GM19397 (cell line): ENCODE results near the gene CIP2A.
"Not testable (repeated sequence)": the region's sequence is repeated elsewhere in the genome, so short reads cannot be mapped to it uniquely, and the experiment has no call there.

Experiments
- ATAC-seq: cut with Tn5 transposase; IDR thresholded peaks from one replicate; pipeline ENCODE4 v1.9.1; 2021; ENCODE audit warnings: mild to moderate bottlenecking, moderate library complexity; ENCODE audit not compliant: unreplicated experiment

Gene CIP2A

DNA sequence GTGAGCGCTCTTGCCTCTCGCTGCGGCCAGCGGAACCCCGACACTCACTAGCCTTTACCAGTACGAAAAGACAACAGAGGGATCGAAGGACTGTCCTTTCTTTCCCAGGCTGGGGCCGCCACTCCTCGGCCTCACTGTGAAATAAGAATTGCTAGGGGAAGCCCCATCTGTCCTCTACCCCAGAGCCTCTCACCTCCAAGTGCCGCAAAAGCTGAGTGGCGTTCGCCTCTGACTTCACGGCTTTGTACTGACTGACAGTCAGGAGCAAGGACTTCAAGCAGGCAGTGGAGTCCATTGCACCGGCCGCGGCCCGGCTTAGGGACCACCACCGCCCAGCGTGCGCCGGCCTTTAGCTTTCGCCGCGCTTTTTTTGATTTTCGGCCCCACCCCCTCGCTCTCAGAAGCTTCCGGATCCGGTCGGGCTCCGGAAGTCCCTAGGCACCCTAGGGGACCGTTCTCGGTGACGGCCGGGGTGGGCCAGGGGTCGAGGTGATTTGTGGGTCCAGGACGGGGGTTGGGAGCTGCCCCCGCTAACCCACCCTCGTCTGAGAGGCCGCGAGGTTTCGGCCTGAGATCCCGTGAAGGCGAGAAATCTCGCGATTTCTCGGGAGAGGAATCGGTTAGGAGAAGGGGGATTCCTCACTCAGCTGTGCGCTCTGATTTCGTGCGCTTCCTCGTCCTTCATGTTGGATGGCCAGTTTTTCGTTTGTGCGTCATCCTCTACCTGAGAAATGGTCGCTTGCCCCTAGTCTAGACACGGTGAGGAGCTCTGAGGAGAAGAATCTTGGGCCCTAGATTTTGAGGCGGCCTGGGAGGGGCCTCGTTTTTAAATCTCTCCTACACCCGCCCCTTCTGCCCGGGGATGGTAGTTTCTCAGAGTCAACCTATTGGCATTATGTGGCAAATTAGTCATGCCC is at the start of gene CIP2A, which contains the start of gene DZIP3:
TSS of gene CIP2A (minus strand) at position 358 of the 917 bp plus-strand sequence. CDS start at position 295, 63 bp downstream.
TSS of gene DZIP3 (plus strand) at position 642 of the 917 bp plus-strand sequence. CDS start 15,685 bp downstream, outside the sequence.
- peak; percentile 97 for ATAC-seq

DNA sequence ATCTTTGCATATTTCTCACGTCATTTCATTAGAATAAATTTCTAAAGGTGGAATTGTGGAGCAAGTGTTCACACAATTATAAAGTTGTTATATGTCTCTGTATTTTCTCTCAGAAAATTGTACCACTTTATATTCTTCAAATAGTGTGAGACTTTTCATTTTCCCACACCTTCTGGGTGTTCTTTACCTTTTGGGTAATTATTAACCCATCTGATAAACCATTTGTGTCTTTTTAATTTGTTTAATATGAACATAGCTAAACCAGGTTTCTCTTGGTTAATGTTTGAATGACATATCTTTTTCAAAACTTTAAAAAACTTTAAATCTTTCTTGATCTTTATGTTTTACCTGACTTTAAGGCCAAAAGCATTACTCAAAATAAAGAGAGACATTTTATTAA is 40.7 kb upstream of the CIP2A start:
- ATAC-seq, result no peak

DNA sequence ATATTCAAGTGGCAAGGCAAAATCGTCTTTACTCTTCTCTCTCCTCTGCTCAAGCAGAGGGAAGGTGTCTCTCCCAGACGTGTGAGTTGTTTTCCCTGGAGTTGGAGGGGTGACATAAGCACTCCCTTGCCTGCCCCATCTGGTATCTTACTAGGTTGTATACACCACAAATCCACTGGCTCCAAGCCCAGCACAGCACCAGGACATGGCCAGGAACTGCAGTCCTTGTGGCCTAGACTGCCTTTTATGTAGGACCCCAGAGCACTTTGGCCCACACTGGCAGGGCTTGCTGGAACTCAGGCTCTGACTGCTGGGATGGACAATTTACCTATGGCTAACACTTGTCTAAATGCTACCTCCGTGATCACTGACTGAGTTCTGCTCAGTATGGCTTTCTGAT is 34.3 kb upstream of the CIP2A start:
- no peak for ATAC-seq

DNA sequence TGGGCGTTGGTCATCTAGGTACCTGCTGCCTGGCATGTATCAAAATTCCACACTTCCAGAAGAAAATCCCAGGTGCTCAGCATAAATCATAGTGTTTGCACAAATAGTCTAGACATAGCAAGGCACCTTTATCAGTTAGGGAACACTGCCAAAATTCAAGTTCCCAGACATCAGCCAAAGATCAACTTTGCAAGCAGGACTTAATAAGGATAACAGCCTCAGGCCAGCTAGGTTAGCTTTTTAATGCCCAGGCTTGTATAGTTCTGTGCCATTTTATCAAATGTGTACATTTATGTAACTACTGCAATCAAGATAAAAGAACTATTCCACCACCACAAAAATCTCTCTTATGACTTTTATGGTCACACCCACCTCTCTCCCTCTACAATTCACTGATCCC is 31.0 kb upstream of the CIP2A start:
- ATAC-seq, result no peak

DNA sequence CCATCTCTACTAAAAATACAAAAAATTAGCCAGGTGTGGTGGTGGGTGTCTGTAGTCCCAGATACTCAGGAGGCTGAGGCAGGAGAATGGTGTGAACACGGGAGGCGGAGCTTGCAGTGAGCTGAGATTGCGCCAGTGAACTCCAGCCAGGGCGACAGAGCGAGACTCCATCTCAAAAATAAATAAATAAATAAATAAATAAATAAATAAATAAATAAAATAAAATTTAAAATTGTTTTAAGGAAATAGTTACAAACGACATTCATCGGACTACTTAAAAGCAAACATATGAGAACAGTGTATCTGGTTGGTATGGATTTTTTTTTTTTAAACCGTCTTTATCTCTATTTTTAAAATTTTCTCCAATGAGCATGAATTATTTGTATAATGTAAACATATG is 26.9 kb upstream of the CIP2A start:
- not testable (repeated sequence) for ATAC-seq

DNA sequence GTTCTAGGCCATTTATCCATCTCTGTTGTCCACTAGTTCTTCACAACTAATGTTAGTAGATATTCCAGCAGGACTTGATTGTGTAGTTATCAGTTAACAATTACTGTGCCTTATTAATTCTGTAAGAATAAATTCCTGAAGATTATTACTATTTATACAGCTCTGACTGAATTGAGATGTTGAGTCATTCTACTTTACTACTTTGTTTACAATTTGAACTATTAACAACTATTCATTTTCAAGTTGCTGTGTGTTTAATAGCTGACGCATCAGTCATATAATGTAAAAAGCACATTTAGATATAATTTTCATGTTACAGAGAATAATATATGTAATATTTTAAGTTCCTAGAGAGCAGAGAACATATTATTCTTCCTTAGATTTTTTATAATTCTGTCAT is 21.4 kb upstream of the CIP2A start:
- no peak for ATAC-seq

DNA sequence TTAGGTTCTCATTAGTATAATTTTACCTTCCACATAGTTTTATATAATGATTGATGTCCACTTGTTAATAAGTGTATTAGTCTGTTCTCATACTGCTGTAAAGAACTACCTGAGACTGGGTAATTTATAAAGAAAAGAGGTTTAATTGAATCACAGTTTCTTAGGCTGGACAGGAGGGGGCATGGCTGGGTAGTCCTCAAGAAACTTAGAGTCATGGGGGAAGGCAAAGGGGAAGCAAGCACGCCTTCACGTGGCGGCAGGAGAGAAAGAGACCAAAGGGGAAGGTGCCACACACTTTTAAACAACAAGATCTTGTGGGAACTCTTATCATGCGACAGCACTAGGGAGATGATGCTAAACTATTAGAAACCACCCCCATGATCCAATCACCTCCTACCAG is 19.5 kb upstream of the CIP2A start:
- no peak for ATAC-seq

DNA sequence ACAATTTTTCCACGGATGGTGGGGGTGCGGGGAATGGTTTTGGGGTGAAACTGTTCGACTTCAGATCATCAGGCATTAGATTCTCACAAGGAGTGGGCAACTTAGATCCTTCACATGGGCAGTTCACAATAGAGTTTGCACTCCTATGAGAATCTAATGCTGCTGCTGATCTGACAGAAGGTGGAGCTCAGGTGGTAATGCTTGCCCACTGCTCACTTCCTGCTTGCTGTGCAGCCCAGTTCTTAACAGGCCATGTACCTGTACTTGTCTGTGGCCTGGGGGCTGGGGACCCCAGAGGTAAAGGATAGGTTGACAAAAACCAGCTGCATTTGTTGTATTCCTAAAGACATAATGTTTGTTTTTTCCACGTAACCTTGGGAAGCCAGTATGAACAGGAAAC is 16.3 kb upstream of the CIP2A start:
- ATAC-seq, result no peak

DNA sequence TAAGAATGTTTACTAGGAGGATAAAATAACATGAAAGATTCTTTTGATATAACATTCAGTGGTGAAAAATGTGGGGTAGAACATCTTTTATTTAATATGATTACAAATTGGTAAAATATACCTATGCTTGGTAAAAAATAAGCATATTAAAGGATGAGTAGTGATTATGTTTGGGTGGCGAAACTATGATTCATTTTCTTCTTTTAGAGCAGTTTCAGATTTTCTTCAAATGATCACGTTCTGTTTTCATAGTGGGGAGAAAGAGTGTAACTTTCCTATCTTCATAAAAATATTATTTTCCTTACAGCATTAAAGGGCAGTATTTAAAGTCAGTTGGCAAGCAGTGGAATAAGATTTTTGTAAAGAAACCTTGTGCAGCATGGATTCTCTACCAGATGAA is 15.8 kb upstream of the CIP2A start:
- no peak for ATAC-seq

DNA sequence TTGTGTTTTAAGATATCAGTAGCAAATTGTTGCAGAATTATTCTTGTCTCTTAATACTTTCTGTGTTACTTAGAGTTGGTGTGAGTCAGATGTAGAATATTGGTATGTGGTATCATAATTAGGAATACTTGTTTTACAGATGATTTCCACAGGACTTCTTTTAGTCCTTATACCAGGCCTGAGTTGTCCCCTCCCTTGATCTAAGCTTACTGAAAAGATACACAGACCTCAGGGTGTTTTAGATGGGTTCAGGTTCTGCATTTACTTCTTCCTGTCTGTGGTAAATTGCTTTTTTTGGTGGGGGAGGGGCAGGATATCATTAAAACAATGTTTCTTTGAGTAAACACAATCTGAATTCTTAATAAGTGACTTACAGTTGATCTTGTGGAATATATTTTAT is 14.5 kb upstream of the CIP2A start:
- no peak for ATAC-seq

DNA sequence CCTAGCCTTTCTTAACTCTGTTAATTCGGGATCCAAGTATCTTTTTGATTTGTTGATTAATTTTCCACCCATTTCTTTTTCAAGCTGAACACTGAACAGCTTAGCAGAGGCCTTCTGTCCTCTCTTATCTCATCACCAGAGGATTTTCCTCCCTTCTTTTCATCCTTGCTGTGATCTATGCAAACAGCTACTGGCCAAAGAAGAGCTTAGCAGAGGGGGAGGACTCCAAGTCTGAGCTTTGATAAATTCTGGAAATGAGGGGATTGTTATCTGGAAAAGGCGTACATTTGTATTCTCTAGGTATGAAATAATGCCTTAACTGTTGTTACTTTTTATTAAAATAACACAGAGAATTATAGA is 13.7 kb upstream of the CIP2A start:
- no peak for ATAC-seq

DNA sequence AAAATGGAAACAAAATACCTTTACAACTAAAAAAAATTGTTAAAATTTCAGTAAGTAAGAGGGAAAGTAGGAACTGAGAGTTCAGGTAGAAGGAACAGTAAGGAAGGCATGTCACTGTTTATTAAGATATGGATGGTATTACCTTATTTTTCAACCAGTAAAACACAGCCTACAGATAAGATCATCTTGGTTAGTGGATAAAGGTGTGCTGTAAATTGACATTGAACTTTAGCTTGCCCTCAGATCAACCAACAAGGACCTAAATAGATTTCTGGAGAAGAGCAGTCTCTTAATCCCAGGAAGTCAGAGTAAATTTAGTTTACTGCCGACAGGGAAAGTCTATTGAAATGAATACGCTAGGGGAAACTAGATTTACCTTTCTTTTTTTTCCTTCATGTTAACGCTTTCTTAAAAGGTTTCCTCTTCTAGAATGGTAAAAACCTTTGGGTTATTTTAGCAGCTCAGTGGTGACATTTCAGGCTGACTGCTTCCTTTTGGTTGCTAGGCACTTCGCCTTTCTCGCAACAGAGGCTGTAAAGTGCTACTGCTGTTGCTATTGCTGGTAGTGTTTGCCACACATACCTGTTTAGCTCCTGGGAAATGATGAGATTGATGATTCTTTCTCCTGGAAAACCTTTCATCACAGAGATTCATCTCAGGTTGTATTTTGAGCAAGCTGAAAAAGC is 13.2 kb upstream of the CIP2A start:
- ATAC-seq, result peak; percentile 83

DNA sequence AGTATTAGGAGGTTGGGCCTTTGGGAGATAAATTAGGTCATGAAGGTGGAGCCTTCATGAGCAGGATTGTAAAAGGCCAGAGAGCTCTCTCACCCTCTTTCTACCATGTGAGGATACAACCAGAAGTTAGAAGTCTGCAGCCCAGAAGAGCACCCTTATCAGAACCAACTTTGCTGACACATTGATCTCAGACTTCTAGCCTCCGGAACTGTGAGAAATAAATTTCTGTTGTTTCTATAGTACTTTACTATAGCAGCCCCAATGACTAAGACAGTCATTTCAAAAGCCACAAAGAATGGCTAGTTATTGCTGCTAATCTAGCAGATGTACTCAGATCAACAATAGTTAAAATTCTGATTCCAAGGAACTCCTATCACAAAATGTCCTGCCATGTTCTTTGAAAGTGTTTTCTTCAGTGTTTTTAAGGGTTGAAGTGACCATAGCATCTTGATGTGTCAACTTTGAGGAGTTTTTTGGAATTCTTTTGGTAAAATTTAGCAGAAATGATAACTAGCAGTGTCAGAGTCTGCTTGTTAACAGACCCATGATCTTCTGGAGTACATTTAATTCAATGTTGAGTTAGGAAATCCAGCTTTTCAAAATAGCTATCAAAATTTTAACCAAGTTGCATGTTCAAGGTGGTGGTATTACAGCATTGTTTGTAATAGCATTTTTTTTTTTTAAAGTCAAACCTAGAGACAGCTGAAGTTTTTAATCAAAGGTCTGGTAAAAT is 10.6 kb upstream of the CIP2A start:
- ATAC-seq, result no peak

DNA sequence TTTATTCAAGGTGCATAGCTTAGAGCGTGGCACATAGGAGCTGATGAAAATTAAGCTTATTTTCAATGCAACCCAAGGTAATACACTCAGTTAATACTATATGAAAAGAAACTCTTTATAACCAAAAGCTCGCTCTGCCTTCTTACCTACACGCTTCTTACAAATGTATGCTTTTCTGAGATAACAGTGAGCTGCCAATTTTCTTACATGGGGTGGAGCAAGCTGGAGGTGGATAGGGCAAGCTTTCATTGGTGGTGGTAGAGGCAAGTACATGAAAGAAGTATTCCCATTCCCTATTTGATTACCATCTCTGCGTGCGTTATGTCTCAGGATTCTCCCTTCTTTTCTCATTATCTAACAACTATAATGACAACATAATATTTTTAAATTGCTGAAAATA is 9.1 kb upstream of the CIP2A start:
- ATAC-seq, result no peak

DNA sequence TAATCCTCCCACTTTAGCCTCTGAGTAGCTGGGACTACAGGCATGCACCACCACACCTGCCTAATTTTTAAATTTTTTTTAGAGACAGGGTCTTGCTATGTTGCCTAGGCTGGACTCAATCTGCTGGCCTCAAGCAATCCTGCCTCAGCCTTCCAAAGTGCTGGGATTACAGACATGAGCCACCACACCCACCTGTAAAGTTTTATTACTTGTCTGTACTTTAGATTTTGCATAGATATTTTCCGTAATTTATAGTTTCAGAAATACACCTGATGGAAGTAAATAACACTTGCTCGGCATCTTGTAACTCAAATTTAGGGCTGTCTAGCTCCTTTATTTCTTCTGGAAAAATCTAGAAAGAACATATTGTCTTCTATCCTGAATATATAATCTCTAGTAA is 6.1 kb upstream of the CIP2A start:
- ATAC-seq, result no peak

DNA sequence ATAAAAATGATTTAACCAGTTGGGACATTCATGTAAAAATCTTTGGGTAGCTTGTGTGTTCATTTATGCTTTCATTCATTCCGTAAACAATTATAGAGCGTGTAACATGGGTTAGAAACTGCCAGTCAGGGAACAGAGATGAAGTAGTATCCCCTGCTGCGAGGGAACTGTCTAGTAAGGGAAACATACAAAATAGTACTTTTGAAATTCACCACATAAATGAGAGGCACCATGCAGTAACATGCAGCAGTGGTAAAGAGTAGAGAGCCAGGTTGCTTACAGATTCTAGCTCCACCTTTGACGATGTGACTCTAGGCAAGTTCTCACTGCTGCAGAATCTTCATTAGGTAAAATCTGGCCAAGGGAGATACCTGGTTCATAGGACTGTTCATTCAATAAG is 1.2 kb upstream of the CIP2A start:
- ATAC-seq, result no peak

DNA sequence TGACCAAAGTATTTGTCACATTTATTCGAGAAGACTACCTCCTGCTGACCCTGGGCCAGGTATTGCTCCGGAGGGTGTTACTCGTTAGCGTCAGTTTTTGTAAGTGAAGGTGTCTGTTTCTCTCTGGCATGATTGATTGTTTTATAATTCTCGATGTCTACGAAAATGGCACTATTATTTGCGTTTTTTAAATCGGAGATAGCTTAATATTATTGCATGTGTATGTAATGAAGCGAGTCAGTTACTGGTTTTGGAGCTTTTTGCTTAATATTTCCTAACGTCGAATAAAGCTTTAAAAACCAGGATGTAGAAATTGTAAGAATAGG is 723 bp upstream of the CIP2A start:
- no peak for ATAC-seq

DNA sequence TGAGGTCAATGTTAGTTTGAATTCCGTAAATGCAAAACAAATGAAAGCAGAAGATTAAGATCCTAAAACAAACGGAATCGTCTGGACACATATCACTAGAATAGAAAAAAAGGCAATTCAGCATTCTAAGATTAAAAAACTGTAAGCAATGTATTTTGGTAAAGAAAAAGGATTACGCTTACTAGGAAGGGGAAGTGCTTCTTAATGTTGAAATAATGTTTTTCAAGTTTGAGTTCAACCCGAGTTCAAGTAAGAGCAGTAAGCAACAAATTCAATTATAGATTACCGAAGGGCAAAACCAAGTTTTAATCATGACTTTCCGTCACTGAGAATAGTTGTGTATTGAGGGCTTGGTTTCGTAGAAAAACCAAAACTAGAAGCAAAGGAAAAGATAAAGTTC is 637 bp downstream of the CIP2A start:
- no peak for ATAC-seq

DNA sequence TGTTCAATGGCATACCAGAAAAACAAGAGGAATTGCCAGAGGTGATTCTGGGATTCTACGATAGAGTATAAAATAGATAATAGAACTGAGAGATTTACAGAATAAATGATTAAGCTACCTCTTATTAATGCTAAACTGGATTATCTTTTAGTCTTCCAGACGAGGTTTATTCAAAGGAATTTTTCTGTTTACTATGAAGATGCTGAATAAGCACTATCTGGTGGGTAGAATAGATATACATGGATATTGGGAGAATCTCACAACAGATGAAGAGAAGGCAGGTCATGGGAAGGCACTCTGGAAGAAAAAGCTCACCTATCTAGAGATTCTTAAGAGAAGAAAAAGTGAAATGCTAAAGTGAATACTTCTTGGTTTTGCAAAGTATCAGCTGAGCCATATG is 11.2 kb downstream of the CIP2A start:
- no peak for ATAC-seq

DNA sequence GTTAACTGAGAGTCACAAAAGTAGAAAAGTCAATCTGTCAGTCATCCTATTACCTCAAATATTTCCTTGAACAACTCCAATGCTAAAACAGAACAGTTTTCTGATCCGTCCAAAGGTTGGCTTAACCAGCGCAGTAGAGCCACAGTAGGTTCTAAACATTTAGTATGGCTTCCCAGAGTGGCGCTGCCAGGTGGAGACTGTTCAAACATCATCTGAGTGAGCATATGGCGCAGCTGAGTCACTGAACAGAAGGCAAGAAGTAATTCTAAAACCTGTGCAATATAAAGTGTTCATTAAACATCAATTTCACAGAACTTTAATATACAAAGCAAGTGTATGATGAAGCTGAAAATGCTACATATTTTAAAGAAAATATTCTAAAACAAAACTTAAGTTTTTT is 19.9 kb downstream of the CIP2A start:
- ATAC-seq, result no peak

DNA sequence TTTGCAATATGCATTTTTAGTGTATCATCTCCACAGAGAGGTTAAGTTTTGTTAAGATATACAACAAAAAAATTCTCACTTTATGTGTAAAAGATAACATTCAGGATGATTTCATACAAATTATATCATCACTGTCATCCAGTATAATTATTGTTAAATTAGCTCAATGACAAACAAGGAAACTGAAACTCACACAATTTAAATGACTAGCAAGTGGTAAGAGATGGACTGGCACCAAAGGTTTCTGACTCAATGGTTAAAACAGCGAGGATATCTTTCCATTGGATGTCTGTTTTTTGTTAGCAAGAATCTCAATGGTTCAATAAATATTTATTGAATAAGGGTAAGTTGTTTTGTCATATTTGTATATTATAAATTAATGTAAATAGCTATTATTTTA is 22.6 kb downstream of the CIP2A start:
- ATAC-seq, result no peak

DNA sequence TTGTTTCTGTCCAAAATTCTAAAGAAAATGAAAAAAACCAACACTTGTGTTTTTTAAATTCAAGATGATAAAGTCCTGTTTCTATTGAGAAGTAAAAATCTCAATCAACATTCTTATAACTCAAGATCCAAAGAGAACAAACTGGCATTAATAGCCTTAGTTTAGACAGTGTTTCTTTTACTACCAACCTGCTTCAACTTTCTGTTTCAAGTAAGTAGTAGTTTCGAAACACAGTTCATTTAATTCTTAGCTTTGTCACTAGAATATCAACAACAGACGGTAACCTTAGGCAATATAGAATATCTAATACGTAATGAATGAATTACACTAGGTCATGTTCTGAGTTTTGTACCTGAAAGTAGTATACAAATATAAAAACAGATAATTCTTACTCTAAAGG is 23.7 kb downstream of the CIP2A start:
- ATAC-seq, result no peak
